Measurements from ENCODE around the gene RENBP. TPM values are rescaled to one million over a fixed set of nuclear protein-coding genes. Genes with fewer than 3 reads are reported as not detected.

Gene RENBP
- total RNA-seq, 1 donor from 2014 or later, result 4.2 TPM

DNA sequence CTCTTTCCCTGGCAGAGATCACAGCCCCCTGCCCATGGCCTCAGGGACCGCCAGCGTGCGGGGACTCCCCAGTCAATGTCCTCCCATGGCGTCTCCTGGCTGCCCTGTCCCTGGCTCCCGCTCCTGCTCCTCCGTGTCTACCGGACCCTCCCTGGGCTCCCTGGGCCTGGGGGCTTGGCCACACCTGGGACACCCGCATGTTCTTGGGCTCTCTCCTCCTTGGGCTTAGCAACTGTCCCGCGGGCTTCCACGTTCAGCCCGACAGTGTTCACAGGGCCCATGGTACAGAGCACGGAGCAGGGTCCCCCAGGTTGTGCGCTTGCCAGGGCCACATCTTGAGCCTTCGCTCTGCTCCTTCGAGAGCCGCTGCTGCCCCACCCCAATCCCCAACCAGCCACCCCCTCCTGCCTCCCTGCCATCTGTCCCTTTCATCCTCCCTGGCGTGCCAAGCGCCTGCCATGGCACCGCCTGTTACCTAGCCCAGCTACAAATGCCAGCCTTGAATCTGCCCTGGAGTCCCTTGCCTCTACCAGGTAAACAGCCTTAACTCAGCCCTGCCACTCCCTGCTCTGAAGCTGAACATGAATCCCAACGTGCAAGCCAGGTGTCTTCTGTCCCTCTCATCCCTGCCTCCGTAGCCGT, 36.1 kb downstream of the RENBP start:
- H3K36me3 ChIP-seq, result no peaks in the 10 kb centered on the region
- no peaks in the 10 kb centered on the region for H3K9me3 ChIP-seq
- H3K4me1 ChIP-seq, result peaks cover 12% of the 10 kb centered on the region
- no peaks in the 10 kb centered on the region for H3K27me3 ChIP-seq
- H3K4me3 ChIP-seq, result no peak overlapping the region
- intact Hi-C loops (cut with DNase I), result no loop called here
- DNase-seq (ENCODE audit: extremely low spot score in 2 of 2), result no peak
- TF ChIP-seq CTCF (IDR thresholded peaks at IDR 0.05) (no peak), POLR2AphosphoS5 (IDR thresholded peaks at IDR 0.05; ENCODE audit: insufficient read depth in 1 of 2, low read depth in 1 of 2) (no peak), POLR2A (IDR thresholded peaks at IDR 0.05) (no peak)
- no peak overlapping the region for H3K27ac ChIP-seq

DNA sequence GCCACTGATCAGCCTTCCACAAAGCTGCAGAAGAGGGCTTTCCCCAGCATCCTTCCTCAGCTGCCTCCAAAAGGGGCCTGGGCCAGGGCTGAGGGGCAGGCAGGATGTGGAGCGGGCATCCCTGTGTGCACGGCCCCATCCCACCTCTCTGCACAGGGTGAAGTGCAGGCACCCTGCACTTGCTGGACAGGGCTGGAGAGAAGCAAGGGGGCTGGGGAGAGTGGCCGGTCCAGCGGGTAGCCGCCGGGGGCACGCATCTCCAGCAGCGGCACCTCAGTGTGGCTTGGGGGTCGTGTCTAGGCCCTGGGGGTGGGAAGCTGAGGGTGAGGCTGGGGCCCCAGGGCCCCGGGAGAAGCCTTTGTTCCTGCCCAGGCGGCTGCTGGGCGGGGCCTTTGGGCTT, 37.0 kb downstream of the RENBP start:
- DNase-seq (ENCODE audit: extremely low spot score in 2 of 2), result no peak
- Histone ChIP-seq H3K36me3 (no peaks in the 10 kb centered on the region), H3K4me1 (peaks cover 14% of the 10 kb centered on the region), H3K27ac (no peak overlapping the region), H3K27me3 (no peaks in the 10 kb centered on the region), H3K4me3 (no peak overlapping the region), H3K9me3 (no peaks in the 10 kb centered on the region)
- TF ChIP-seq POLR2AphosphoS5 (IDR thresholded peaks at IDR 0.05; ENCODE audit: insufficient read depth in 1 of 2, low read depth in 1 of 2) (no peak), POLR2A (IDR thresholded peaks at IDR 0.05) (no peak), CTCF (IDR thresholded peaks at IDR 0.05) (no peak)
- intact Hi-C loops (cut with DNase I), result no loop called here

DNA sequence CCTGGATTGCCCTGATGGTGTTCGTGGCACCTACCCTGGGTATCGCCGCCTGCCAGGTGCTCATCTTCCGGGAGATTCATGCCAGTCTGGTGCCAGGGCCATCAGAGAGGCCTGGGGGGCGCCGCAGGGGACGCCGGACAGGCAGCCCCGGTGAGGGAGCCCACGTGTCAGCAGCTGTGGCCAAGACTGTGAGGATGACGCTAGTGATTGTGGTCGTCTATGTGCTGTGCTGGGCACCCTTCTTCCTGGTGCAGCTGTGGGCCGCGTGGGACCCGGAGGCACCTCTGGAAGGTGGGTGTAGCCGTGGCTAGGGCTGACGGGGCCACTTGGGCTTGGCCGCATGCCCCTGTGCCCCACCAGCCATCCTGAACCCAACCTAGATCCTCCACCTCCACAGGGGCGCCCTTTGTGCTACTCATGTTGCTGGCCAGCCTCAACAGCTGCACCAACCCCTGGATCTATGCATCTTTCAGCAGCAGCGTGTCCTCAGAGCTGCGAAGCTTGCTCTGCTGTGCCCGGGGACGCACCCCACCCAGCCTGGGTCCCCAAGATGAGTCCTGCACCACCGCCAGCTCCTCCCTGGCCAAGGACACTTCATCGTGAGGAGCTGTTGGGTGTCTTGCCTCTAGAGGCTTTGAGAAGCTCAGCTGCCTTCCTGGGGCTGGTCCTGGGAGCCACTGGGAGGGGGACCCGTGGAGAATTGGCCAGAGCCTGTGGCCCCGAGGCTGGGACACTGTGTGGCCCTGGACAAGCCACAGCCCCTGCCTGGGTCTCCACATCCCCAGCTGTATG, 38.1 kb downstream of the RENBP start:
- TF ChIP-seq POLR2A (IDR thresholded peaks at IDR 0.05), result no peak
- no peak for TF ChIP-seq CTCF (IDR thresholded peaks at IDR 0.05)
- TF ChIP-seq POLR2AphosphoS5 (IDR thresholded peaks at IDR 0.05; ENCODE audit: insufficient read depth in 1 of 2, low read depth in 1 of 2), result no peak
- no peaks in the 10 kb centered on the region for H3K36me3 ChIP-seq
- no peaks in the 10 kb centered on the region for H3K9me3 ChIP-seq
- H3K27me3 ChIP-seq, result no peaks in the 10 kb centered on the region
- no peak for DNase-seq (ENCODE audit: extremely low spot score in 2 of 2)
- intact Hi-C loops (cut with DNase I), result no loop called here
- no peak overlapping the region for H3K27ac ChIP-seq
- peaks cover 18% of the 10 kb centered on the region for H3K4me1 ChIP-seq
- no peak overlapping the region for H3K4me3 ChIP-seq

- TF ChIP-seq POLR2AphosphoS5 (IDR thresholded peaks at IDR 0.05; ENCODE audit: insufficient read depth in 1 of 2, low read depth in 1 of 2) (no peak), POLR2A (IDR thresholded peaks at IDR 0.05) (no peak), CTCF (IDR thresholded peaks at IDR 0.05) (no peak)
- Histone ChIP-seq H3K36me3 (no peaks in the 10 kb centered on the region), H3K27me3 (no peaks in the 10 kb centered on the region), H3K27ac (no peak overlapping the region), H3K4me3 (no peak overlapping the region), H3K9me3 (no peaks in the 10 kb centered on the region), H3K4me1 (peaks cover 18% of the 10 kb centered on the region)
- no peak for DNase-seq (ENCODE audit: extremely low spot score in 2 of 2)
- intact Hi-C loops (cut with DNase I), result no loop called here
Observed at GRCh38 chrX:153905481-153906095, 38.9 kb downstream of the RENBP start.
